Measurements from ENCODE around the gene CRIM1.

- TF ChIP-seq CTCF (IDR thresholded peaks at IDR 0.05 in 4 of 5, conservative IDR thresholded peaks at IDR 0.05 in 1 of 5) (no peak), POLR2A (IDR thresholded peaks at IDR 0.05) (no peak)
Measured at GRCh38 chr2:36525245-36525644, 169.7 kb downstream of the CRIM1 start.
